Left ventricle myocardium superior (tissue), 1 donor: ENCODE measurements around the gene TP53. TPM values are rescaled to one million over a fixed set of nuclear protein-coding genes. Genes with fewer than 3 reads are reported as not detected.

ENCODE experiments used
- ATAC-seq: fragments of 200-7000 bp; cut with Tn5 transposase; one replicate; pipeline ENCODE4 v1.9.1; 2020; ENCODE audit warnings: mild to moderate bottlenecking, moderate library complexity
- DNase-seq: peaks from one replicate; pipeline ENCODE4 v3.0.0-alpha.2; 2020
- intact Hi-C: fragments of 100-400 bp; cut with micrococcal nuclease; formaldehyde crosslinking; loops from one replicate; pipeline ENCODE4 v1.11.0; 2022
- total RNA-seq: library from RNA; stranded (reverse); fragmentation: NEBNext Ultra II Directional; extraction: Animal tissue kit (Norgen Biotek cat#: 25700); gene quantifications from one replicate; pipeline ENCODE4 v1.2.1, GENCODE V29; 2021
- donor health status: DM: no; HTN: yes; CAD: no; lungs with severe emphysema.

Gene TP53
- total RNA-seq, 1 donor from 2014 or later: 13.7 TPM

GRCh38 chr17:7707858-7708750, 20.8 kb upstream of the TP53 start:
- intact Hi-C loops: no loop called here
- no peak for ATAC-seq

GRCh38 chr17:7707446-7707845, 20.2 kb upstream of the TP53 start:
- no peak for DNase-seq
- ATAC-seq: no peak
- intact Hi-C loops: no loop called here

More at GRCh38 chr17:7707858-7708750, 20.8 kb upstream of the TP53 start:
- no peak for DNase-seq

- intact Hi-C loops: no loop called here
- DNase-seq: no peak
Measured at GRCh38 chr17:7706631-7707354, 19.5 kb upstream of the TP53 start.

DNA sequence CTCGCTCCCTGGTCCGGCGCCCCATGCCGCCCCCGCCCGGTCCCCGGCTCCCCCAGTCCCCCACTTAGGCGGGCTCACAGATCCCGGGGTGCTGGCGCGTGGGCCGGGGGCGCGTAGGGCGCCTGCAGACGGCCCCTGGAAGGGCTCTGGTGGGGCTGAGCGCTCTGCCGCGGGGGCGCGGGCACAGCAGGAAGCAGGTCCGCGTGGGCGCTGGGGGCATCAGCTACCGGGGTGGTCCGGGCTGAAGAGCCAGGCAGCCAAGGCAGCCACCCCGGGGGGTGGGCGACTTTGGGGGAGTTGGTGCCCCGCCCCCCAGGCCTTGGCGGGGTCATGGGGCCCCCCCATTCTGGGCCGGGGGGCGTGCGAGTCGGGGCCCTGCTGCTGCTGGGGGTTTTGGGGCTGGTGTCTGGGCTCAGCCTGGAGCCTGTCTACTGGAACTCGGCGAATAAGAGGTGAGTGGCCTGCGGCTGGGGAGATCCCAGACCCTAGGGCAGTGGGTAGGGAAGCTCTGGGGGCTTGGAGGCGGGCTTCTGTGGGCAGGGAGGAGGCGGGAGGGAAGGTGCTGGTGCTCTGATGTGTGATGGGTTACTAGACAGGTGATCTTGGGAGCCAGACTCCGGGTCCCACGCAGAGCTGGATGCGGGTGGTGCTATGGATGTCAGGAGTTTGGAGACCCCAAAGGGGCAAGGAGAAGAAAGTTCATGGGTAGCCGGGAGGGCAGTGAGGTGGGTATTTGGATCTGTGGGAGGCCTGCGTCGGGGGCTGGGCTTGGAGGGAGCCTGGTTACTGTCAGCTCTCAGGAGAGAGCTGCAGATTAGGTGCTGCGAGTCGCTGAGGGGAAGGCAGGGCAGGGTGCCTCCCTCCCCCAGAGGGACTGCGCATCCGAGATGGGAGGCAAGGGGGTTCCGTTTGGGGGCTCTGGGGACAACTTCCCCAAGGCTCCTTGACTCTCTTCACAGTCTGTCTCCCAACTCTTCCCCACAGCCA, 18.3 kb upstream of the TP53 start:
- intact Hi-C loops: no loop called here
- DNase-seq (no peak), ATAC-seq (no peak)

More at GRCh38 chr17:7706631-7707354, 19.5 kb upstream of the TP53 start:
- ATAC-seq: no peak

DNA sequence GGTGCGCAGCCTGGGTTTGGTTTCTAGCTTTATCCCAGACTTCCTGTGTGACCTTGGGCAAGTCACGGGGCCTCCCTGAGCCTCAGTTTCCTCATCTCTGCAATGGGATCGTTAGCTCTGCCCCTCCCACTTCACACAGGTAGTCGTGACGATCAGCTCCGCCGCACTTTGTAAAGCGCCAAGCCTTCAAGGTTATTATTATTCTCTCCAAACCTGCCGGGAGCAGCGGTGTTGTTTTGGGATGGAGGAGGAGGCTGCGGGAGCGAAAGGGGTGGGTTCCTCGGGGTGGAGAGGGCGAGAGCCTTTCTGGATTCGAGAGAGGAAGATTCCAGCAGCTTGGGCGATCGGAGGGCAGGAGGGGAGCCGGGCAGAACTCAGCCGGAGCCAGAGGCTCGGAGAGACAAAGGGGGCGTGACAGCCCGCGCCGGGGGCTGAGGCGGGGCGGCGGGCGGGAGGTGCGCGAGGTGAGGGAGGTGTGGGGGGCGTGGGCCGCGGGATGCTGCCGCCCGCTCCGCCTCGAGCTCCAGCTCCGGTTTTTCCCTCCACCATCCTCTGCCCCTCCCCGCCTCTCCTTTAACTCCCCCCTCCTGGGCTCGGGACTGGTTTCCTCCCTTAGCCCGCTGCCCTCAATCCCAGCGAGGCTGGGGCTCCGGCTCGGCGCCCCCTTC, 17.4 kb upstream of the TP53 start, which contains the start of gene EFNB3:
Gene EFNB3 (plus strand): TSS at position 602 of the 668 bp plus-strand sequence. CDS start 397 bp downstream, outside the sequence.
- DNase-seq (no peak), ATAC-seq (peak; percentile 18)
- intact Hi-C loops: no loop called here

DNA sequence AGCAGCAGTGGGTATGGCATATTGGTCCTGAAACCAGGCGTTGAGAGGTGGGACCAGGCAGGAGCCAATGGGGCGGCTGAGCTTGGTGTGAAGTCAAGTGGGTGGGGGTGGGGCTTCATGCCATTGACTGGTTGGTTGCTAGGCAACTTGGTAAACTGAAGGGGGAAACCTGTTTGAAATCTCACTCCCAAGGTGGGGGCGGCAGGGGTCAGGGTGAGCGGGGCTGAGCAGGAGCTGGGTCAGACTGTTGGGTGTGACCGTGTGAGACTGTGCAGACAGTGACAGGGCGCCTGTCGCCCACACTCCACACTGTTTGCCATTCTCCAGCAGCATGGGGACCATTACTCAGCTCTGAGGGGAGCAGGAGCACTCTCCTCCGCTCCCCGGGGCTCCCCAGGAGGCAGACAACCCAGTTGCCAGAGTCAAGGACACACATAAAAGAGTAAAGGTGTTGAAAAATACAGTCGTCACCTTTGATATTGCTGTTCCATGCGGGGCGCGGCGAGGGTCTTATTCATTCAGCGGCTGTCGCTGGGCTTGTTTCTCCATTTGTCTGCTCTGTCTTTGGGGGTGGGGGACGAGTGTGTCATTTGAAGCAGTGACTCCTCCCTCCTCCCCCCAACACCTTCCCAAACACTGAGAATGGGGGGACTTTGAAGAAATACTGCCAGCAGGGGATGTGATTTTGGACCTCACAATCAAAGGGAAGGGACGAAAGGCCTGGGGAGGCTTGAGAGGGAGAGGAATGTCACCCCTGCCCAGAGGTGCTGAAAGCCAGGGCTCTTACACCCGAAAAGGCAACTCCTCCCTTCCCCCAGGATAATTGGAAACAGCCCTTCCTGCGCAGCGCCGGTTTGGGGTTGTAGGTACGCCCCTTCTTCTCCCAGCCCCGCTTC, 16.5 kb upstream of the TP53 start:
- peak; percentile 70 for ATAC-seq
- DNase-seq: no peak
- intact Hi-C loops: no loop called here

- ATAC-seq (no peak), DNase-seq (no peak)
- intact Hi-C loops: no loop called here
Measured at GRCh38 chr17:7702776-7703175, 15.5 kb upstream of the TP53 start.

DNA sequence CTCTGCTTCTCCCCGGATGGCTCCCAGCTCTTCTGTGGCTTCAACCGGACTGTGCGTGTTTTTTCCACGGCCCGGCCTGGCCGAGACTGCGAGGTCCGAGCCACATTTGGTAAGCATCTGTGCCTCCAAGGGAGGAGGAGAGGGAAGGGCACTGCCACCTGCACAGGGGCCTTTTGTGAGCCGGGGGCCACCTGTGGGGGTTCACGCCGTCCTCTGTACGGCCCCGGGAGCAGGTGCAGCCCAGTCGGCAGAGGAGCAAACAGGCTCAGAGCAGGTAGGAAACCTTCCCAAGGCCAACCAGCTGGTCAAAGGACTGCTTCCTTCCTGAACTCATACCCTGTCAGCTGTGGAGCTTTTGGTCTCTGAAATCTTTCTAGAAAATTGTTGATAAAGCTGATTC, 14.4 kb upstream of the TP53 start:
- DNase-seq (no peak), ATAC-seq (no peak)
- intact Hi-C loops: no loop called here

DNA sequence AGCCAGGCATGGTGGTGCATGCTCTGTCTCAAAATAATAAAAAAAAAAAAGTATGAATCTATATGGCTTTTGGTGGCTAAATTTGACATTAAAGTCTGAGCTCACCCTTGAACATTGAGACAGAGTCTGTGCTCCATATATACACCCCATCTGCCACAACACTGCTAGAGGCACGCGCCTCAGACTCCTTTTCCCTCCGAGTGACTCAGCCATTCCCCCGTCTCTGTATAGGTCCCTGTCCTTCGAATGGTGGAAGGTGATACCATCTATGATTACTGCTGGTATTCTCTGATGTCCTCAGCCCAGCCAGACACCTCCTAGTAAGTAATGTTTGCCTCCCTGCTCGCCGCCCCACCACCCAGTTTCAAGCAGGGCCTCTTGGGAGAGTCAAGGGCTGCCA, 13.2 kb upstream of the TP53 start:
- no peak for DNase-seq
- intact Hi-C loops: no loop called here
- no peak for ATAC-seq

DNA sequence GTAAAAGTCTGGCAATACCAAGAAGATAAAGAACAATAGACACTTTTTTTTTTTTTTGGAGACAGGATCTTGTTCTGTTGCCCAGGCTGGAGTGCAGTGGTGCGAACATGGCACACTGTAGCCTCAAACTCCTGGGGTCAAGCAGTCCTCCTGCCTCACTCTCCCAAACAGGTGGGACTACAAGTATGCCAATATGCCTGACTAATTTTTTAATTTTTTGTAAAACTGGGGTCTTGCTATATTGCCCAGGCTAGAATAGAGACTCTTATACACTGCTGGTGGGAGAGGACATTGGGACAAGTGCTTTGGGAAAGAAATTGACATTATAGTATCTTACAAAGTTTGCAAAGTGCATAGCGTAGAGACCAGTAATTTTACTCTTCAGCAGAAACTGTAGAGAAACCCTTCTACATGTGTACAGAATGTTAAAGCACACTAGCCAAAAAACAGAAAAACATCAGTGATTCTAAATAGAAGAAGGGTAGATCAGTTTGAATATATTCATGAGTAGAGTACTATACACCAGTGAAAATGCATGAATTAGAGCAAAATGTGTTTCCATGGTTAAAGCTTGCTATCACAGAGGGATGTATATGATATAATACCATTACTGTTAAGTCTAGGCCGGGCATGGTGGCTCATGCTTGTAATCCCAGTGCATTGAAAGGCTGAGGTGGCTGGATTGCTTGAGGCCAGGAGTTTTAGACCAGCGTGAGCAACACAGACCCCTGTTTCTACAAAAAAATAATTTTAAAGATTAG, 10.7 kb upstream of the TP53 start:
- no peak for DNase-seq
- intact Hi-C loops: no loop called here
- ATAC-seq: no peak

DNA sequence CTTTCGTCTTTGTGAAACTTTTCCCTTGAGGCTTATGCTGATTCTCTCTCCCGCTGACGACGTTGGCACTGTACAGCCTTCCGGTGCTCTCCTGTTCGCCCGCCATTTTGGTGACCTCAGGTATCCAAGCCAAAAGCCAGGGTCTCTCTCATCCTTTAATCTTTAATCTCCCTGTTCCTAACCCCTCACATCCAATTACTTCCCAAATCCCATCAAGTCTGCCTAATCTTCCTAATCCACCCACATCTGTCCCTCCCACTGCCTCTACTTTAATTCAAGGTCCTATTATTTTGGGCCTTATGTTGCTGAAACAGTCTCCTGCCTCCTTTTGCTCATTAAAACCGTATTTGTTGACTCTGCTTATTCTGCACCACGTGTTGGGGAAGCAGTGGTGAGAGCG, 8.3 kb upstream of the TP53 start:
- intact Hi-C loops: no loop called here
- ATAC-seq: no peak
- DNase-seq: no peak

- intact Hi-C loops: no loop called here
- ATAC-seq: no peak
- no peak for DNase-seq
Measured at GRCh38 chr17:7688808-7689316, 1.6 kb upstream of the TP53 start.

DNA sequence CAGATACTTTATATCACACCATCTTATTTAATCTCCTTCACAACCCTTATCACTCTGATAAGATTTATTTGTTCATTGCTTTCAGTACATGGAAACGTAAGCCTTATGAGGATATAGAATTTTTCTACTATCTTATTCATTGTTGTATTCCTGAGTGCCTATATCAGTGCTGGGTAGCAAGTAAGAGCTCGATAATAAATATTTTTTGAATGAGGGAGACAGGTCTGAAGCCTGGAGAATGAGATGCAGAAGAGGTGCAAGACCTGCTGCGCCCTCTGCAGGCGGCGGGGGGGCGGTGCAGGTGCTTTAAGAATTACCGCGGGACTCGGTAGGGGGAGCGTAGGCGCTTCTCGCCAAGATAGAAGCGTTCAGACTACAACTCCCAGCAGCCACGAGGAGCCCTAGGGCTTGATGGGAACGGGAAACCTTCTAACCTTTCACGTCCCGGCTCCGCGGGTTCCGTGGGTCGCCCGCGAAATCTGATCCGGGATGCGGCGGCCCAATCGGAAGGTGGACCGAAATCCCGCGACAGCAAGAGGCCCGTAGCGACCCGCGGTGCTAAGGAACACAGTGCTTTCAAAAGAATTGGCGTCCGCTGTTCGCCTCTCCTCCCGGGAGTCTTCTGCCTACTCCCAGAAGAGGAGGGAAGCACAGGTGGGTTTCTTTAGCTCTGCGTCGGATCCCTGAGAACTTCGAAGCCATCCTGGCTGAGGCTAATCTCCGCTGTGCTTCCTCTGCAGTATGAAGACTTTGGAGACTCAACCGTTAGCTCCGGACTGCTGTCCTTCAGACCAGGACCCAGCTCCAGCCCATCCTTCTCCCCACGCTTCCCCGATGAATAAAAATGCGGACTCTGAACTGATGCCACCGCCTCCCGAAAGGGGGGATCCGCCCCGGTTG, 868 bp upstream of the TP53 start, which contains the start of gene WRAP53:
Gene WRAP53 (plus strand): TSS at position 570 of the 900 bp plus-strand sequence. CDS start 172 bp downstream, at position 742.
- ATAC-seq (peak; percentile 92), DNase-seq (peak; percentile 96)
- intact Hi-C loops: no loop called here

- intact Hi-C loops: no loop called here
- ATAC-seq (peak; percentile 64), DNase-seq (peak; percentile 81)
Measured at GRCh38 chr17:7686222-7687071, 843 bp downstream of the TP53 start.
